IPS-20b (cell line): ENCODE results near the gene UTP11.
A peak's percentile ranks its signal among the peaks of the same experiment; 100 is the strongest.

Experiments used
- H3K27ac ChIP-seq: one replicate; pipeline ENCODE4 v1.5.1; 2013; ENCODE audit warnings: low read length
- H3K27me3 ChIP-seq: 2 replicates; pipeline ENCODE4 v1.6.1; 2013; ENCODE audit warnings: mild to moderate bottlenecking, low read length, inconsistent platforms; ENCODE audit not compliant: insufficient read depth
- H3K36me3 ChIP-seq: 2 replicates; pipeline ENCODE4 v1.6.1; 2013; ENCODE audit warnings: low read depth, mild to moderate bottlenecking, inconsistent platforms, low read length, moderate library complexity; ENCODE audit not compliant: insufficient read depth
- H3K4me1 ChIP-seq: 2 replicates; pipeline ENCODE4 v1.6.1; 2013; ENCODE audit warnings: mild to moderate bottlenecking, control low read depth, inconsistent platforms, low read length, moderate library complexity; ENCODE audit not compliant: insufficient read depth
- H3K4me3 ChIP-seq: 2 replicates; pipeline ENCODE4 v1.5.1; 2013; ENCODE audit warnings: mild to moderate bottlenecking, low read length, inconsistent platforms
- H3K9ac ChIP-seq: 2 replicates; pipeline ENCODE4 v1.6.1; 2013; ENCODE audit warnings: low read depth, mild to moderate bottlenecking, inconsistent platforms, low read length, moderate library complexity
- H3K9me3 ChIP-seq: 2 replicates; pipeline ENCODE4 v1.6.1; 2013; ENCODE audit warnings: mild to moderate bottlenecking, low read depth, low read length, inconsistent platforms; ENCODE audit not compliant: insufficient read depth

Gene UTP11

GRCh38 chr1:38021969-38022368 is 9.4 kb downstream of the UTP11 start:
- Histone ChIP-seq H3K36me3 (peaks cover 91% of the 10 kb centered on the region), H3K4me1 (no peaks in the 10 kb centered on the region), H3K9ac (no peak overlapping the region), H3K27me3 (no peaks in the 10 kb centered on the region), H3K9me3 (no peaks in the 10 kb centered on the region), H3K27ac (no peak overlapping the region), H3K4me3 (no peak overlapping the region)

GRCh38 chr1:38022810-38023209 is 10.3 kb downstream of the UTP11 start:
- Histone ChIP-seq H3K36me3 (peaks cover 83% of the 10 kb centered on the region), H3K27ac (no peak overlapping the region), H3K4me3 (no peak overlapping the region), H3K9me3 (no peaks in the 10 kb centered on the region), H3K27me3 (no peaks in the 10 kb centered on the region), H3K4me1 (no peaks in the 10 kb centered on the region), H3K9ac (no peak overlapping the region)

- no peaks in the 10 kb centered on the region for H3K9me3 ChIP-seq
- H3K27me3 ChIP-seq: no peaks in the 10 kb centered on the region
- H3K4me1 ChIP-seq: peaks cover 21% of the 10 kb centered on the region
- no peak overlapping the region for H3K4me3 ChIP-seq
- no peak overlapping the region for H3K27ac ChIP-seq
- no peak overlapping the region for H3K9ac ChIP-seq
- peaks cover 59% of the 10 kb centered on the region for H3K36me3 ChIP-seq
Observed at GRCh38 chr1:38025233-38025632, 12.7 kb downstream of the UTP11 start.

GRCh38 chr1:38025664-38026063 is 13.1 kb downstream of the UTP11 start:
- H3K27me3 ChIP-seq: no peaks in the 10 kb centered on the region
- peaks cover 26% of the 10 kb centered on the region for H3K4me1 ChIP-seq
- peaks cover 55% of the 10 kb centered on the region for H3K36me3 ChIP-seq
- H3K9ac ChIP-seq: no peak overlapping the region
- no peak overlapping the region for H3K4me3 ChIP-seq
- no peaks in the 10 kb centered on the region for H3K9me3 ChIP-seq
- no peak overlapping the region for H3K27ac ChIP-seq

- H3K9ac ChIP-seq: no peak overlapping the region
- no peak overlapping the region for H3K27ac ChIP-seq
- H3K9me3 ChIP-seq: no peaks in the 10 kb centered on the region
- no peaks in the 10 kb centered on the region for H3K27me3 ChIP-seq
- H3K4me1 ChIP-seq: peaks cover 27% of the 10 kb centered on the region
- no peak overlapping the region for H3K4me3 ChIP-seq
- H3K36me3 ChIP-seq: peaks cover 44% of the 10 kb centered on the region
Observed at GRCh38 chr1:38026592-38027200, 14.2 kb downstream of the UTP11 start.

DNA sequence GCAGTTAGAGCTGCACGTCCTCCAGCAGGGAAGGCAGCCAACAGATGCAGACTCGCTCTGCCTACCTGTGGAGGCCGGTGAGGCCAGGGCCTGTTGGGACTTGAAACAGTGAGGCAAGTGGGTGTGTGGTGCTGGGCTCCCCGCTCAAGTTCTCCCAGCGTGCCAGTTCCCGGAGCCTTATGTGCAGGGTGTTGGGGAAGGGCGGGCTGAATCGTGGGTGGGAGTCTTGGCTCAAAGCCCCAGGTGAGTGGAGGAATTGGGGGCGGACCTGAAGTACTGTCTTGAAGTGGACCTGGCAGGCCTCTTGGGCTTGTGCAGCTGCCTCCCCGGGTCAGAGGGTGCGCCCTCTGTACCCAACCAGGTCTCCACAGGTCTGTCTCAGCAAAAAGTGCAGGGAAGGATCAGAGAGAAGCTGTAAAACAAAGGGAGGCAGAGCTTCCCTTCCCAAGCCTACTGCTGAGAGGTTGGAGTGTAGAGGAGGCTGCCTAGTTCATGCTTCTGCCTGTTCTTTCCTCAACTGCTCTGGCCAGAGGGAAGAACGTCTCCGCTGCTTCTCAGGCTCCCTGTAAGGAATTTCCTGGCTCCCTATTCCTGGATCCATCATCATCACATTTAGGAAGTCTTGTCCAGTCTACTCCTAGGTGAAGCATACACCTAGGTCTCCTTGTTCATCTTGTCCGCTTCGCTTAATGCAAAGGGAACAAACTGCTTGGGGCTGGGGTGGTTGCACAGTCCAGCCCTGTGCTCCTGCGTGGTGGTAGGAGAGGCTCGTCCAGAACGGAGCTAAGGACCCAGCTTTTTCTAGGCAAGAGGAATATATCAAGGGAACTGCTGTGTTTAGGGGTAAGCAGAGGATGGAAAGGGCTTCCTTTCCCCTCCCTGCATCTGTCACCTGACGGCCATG is 14.9 kb downstream of the UTP11 start:
- Histone ChIP-seq H3K9me3 (no peaks in the 10 kb centered on the region), H3K4me1 (peaks cover 27% of the 10 kb centered on the region), H3K36me3 (peaks cover 37% of the 10 kb centered on the region), H3K9ac (no peak overlapping the region), H3K27me3 (no peaks in the 10 kb centered on the region), H3K4me3 (no peak overlapping the region), H3K27ac (no peak overlapping the region)

DNA sequence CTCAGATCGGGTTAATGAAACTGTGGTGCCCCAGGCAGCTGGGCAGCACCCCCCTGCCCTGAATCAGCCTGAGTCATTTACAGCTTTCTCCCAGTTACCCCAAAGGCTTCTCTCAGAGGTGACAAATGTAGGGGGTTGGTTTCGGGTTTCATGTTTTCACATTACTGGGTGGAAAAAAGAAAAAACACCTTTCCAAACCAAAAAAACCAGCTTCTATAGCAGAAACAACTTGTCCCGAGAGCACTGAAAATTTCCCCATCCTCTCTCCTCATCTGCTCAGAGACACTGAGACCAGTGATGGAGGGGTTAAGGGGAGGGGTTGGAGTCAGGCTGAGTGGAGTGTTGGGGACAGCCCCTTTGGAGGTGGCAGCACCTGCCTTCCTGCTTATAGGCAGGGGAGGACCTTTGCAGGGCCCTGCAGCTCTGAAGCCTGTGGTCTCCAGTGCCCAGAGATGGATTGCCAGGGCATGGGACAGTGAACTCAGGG is 15.6 kb downstream of the UTP11 start:
- no peaks in the 10 kb centered on the region for H3K27me3 ChIP-seq
- H3K36me3 ChIP-seq: peaks cover 30% of the 10 kb centered on the region
- peaks cover 27% of the 10 kb centered on the region for H3K4me1 ChIP-seq
- no peak overlapping the region for H3K27ac ChIP-seq
- H3K4me3 ChIP-seq: no peak overlapping the region
- H3K9me3 ChIP-seq: no peaks in the 10 kb centered on the region
- peak overlapping the region; percentile 16; the same call in 1 of the 2 replicates for H3K9ac ChIP-seq

DNA sequence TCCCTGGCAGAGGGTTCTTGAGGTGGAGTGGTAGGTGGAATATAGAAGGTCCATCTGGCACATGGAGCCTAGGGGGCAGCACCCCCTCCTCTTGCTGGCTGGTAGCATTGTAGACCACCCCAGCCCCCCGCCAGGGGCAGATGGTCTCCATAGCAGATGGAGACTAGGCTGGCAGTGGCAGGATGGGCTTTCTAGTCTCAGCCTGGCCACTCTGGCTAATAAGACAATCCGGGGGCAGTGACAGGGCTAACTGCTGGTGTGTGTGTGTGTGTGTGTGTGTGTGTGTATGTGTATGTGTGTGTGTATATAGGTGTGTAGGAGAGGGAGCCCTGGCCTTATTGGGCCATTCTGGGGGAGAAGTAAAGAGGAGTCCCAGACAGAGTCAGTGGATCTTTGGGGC is 16.1 kb downstream of the UTP11 start:
- H3K9me3 ChIP-seq: no peaks in the 10 kb centered on the region
- peak overlapping the region; percentile 67; the same call in 1 of the 2 replicates for H3K9ac ChIP-seq
- no peak overlapping the region for H3K27ac ChIP-seq
- peak overlapping the region; percentile 50; the same call in 1 of the 2 replicates for H3K4me3 ChIP-seq
- no peaks in the 10 kb centered on the region for H3K27me3 ChIP-seq
- H3K4me1 ChIP-seq: peaks cover 27% of the 10 kb centered on the region
- peaks cover 25% of the 10 kb centered on the region for H3K36me3 ChIP-seq

DNA sequence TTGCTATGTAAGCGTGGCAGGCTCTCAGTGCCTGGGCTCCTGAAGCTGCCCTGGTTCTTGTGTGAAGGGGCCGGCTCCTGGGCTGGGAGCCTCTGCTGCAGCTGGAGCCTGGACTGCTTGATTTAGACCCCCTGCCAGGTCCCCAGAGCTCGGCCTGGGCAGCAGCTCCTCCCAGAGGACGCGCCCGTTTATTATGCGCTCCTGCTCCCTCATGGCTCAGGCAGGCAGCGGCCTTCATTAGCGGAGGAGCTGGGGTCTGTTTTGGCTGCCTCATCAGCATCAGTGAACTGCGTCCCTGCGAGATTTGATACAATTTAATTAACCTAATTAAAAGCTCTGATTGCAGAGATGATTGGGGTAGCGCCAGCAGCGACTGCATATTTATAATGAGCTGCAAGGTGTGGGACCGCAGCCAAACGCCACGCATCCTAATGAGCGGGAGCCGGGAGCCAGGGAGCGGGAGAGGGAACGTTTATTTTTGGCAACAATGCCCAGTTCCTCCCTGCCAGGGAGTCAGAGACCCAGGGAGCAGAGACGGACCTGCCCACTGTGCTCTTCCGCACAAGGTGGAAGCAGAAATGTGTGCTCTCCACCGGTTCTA is 16.6 kb downstream of the UTP11 start:
- Histone ChIP-seq H3K27ac (peak overlapping the region; percentile 37), H3K36me3 (peaks cover 19% of the 10 kb centered on the region), H3K9me3 (no peaks in the 10 kb centered on the region), H3K27me3 (no peaks in the 10 kb centered on the region), H3K4me3 (peak overlapping the region; percentile 50; the same call in 1 of the 2 replicates), H3K4me1 (peaks cover 27% of the 10 kb centered on the region), H3K9ac (peak overlapping the region; percentile 67; the same call in 1 of the 2 replicates)

- Histone ChIP-seq H3K9me3 (no peaks in the 10 kb centered on the region), H3K36me3 (peaks cover 14% of the 10 kb centered on the region), H3K27me3 (no peaks in the 10 kb centered on the region), H3K4me3 (peak overlapping the region; percentile 50; the same call in 1 of the 2 replicates), H3K27ac (peak overlapping the region; percentile 37), H3K4me1 (peaks cover 27% of the 10 kb centered on the region), H3K9ac (peak overlapping the region; percentile 67; the same call in 1 of the 2 replicates)
Observed at GRCh38 chr1:38029685-38030511, 17.4 kb downstream of the UTP11 start.
